ENCODE measurements around the gene GIMD1.
"Not testable (repeated sequence)": the region's sequence is repeated elsewhere in the genome, so short reads cannot be mapped to it uniquely, and the experiment has no call there.

The GIMD1 gene

DNA sequence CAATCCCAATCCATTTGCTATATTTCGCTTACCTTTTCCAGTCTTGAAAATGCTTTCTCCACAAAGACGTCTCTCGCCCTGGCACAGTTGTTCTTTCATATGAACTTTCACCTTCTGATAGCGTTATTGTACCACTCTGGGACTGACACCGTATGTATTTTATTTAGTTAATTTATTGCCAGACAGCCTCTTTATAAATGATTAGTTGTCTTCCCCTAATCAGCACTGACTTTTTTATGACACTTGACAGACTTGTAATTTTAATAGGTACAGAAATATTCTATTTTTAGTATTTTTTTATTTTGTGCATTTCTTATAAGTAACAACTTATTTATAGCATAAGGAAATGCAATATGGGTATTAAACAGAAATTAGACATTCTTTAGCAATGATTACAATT, at the start of gene GIMD1:
GIMD1 (minus strand) TSS at position 101 of the 400 bp plus-strand sequence. CDS start 1,343 bp downstream, outside the sequence.
- DNase-seq: no peak

DNA sequence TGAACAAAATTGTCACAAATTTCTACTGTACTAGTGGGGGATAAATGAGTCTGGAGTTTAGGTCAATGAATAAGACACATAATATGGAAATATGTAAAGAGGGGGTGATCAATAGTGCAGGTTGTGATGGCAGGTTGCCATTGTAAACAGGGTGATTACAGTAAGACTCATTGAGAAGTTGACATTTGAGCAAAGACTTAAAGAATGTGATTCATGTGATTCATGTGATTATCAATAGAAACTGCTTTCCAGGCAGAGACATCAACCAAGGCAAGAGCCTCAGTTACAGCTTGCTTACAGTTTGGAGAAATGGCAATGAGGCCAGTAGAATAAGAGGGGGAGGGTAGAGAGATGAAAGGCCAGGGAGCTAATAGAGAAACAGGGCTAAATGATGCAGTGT, 45.8 kb upstream of the GIMD1 start:
- no peak for DNase-seq

DNA sequence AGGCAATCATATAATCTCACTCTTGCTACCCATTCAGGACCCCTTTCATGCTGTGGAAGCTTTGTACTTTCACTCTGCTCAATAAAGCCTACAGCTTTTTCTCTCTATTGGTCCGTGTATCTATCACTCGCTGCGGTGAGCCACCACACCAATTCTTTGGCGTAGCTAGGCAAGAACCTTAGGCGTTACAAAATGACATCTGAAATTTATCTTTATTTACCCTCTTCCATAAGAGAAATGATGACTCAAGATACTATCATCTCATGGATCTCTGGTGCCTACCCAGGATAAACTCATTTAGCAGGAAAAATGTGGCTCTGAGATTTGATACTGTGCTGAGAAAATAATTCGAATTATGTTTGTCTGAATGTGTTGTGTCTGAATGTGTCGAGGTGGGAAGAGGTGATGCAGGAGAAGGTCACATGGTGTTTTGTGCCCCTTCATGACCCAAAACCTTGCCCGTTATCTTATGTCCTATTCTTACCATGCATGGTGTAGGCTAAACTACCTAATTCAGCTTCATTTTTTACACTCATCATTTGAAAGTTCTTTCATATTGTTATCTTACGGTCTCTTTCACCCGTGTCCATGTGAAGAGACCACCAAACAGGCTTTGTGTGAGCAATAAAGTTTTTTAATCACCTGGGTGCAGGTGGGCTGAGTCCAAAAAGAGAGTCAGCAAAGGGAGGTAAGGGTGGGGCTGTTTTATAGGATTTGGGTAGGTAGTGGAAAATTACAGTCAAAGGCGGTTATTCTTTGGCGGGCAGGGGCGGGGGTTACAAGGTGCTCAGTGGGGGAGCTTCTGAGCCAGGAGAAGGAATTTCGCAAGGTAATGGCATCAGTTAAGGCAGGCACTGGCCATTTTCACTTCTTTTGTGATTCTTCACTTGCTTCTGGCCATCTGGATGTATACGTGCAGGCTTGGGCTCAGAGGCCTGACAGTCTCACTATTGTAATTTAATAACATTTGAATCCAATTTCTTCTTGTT, 41.6 kb upstream of the GIMD1 start:
- no peak for DNase-seq

DNA sequence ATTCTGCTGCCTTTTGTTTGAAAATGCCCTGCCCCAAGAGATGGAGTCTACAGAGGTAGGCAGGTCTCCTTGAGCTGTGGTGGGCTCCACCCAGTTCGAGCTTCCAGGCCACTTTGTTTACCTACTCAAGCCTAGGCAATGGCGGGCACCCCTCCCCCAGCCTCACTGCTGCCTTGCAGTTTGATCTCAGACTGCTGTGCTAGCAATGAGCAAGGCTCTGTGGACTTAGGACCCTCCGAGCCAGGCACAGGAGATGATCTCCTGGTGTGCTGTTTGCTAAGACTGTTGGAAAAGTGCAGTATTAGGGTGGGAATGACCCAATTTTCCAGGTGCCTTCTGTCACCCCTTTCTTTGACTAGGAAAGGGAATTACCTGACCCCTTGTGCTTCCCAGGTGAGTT, 39.4 kb upstream of the GIMD1 start:
- not testable (repeated sequence) for DNase-seq

DNA sequence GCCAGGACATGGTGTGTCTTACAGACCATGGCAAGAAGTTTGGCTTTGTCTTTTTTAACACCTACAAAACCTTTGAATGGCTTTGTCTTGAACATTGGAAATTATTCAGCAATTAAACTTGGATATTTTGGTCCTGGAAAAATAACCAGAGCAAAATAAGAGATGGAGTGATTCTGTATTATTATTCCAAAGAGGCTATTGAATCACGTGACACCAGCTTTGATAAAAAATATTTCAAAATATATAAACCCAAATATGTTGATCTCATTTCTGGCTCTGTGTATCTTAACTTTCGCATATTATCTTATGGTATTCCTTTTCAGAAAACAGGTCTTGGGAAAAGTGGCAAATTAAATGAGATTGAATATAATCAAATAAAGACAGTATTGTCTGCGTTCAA, 32.6 kb upstream of the GIMD1 start:
- DNase-seq: no peak

DNA sequence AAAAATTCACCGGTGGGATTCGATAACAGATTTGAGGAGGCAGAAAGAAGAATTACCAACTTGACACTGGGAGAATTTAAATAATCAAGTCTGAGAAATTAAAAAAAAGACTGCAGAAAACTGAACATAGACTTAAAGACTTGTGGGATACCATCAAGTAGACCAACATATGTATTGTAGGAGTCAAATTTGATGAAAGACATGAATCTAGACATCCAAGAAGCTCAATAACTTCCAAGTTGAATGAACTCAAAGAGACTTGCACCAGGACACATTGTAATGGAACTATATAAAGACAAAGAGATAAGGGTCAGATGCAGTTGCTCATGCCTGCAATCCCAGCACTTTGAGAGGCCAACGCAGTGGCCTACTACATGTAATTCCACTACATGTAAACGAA, 30.3 kb upstream of the GIMD1 start:
- DNase-seq: not testable (repeated sequence)

DNA sequence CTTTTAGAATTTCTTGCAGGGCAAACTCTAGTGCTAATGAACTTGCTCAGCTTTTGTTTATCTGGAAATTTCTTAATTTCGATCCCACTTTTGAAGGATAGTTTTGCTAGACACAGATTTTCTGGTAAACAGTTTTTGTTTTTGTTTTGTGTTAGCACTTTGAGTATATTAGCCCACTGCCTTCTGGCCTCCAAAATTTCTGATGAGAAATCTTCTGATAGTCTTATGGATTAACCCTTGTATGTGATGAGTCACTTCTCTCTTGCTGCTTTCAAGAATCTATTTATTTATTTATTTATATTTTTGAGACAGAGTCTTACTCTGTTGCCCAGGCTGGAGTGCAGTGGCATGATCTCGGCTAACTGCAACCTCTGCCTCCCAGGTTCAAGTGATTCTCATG, 27.0 kb upstream of the GIMD1 start:
- DNase-seq: no peak

DNA sequence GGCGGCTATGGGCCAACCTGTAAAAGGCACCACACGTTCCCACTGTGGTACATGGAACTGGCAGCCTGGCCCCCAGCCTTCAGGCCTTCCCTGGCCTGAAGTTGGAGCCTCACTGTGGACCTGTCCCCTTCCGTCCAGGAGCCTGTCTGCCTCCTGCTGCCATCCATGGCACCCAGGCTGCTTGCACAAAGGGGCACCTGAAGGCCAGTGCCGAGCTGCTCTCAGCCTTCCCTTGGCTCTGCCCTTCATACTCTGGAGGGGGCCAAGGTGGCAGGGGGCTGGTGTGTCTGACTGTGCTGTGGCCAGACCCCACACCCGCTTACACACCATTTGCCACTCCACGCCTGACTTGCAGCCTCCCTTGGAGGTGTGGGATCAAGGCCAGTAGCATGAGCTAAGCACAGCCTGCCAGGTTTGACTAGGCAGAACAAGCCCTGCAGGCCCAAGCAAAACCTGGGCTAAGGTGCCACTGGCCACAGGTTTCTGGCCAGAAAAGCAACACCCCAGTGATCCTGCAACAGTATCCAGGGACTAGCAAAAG, 17.3 kb upstream of the GIMD1 start:
- no peak for DNase-seq

DNA sequence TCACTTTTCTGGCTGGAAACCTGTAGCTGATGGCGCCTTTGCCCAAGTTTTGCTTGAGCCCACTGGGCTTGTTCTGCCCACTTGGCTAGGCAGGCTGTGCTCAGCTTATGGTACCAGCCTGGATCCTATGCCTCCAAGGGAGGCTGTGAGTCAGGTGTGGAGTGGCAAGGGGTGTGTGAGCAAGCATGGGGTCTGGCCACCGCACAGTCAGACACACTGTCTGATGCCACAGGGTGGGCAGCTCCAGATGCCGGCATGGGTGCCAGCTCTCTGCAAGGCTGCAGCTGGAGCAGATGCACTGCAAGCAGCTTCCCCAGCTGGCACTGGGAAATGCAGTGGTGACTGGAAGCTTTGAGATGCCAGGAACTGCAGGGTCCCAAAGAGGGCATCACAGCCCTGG, 16.3 kb upstream of the GIMD1 start:
- no peak for DNase-seq

DNA sequence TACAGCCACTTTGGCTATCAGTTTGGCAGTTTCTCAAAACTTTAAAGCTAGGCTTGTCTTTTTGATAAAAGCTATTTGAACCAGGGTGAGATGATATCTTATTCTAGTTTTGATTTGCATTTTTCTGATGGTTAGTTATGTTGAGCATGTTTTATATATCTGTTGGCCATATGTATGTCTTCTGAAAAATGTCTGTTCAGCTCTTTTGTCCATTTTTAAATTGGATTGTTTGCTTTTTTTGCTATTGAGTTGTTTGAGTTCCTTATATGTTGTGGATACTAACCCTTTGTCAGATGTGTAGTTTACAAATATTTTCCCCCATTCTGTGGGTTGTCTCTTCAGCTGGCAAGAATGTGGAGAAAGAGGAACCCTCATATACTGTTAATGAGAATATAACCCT, 11.6 kb upstream of the GIMD1 start:
- no peak for DNase-seq

DNA sequence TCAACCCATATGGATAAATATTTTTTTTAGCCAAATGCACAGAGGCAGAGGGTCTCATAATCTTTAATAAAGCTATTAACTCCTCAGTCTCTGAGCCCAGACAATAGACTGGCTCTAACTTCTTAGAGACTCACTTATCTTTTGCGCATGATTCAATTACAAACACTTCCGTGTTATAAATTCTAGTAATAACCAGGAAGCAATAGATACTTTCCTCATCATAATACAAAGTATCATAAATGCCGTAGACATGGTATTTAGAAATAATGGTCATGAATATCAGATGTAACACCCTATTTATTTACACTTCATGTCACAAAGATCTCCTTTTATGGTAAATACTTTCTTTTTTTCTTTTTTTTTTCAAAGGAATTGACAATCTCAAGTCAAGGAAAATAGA, 4.4 kb upstream of the GIMD1 start:
- DNase-seq: no peak

DNA sequence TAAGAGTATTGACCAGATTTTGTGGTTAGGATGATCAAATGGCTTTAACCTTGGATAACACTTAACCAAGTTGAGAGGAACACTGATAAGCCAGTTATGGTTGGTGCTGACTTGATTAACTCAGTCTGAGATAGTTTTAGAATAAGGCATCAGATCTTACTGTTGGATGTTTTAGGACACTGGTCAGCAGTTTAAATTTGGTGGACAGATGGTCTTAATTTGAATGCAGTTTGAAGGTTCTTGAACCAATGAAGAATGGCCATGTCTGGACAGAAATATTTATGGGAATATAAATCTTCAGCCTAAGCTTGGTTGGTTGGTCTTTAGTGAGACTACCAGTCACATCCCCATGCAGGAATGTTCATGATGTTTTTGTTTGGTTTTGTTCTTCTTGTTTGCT, 2.6 kb upstream of the GIMD1 start:
- no peak for DNase-seq

DNA sequence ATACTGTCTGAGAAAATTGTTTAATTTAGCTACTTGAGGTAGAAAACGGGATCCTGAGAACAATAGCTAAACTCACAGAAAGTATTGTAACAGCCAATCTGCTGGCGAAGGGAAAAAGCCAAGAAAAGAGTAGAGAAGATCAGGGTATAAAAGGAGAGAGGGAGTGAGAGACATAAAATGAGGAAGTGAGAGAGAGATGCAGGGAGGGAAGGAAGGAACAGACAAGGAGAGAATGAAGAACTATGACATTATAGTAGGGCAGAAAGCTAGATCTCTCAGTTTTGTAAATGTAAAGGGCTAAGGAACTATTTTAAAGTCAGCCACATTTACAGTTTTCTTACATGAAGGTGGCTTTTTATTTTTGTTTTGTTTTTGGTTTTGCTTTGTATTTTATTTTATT, 1.6 kb upstream of the GIMD1 start:
- no peak for DNase-seq

DNA sequence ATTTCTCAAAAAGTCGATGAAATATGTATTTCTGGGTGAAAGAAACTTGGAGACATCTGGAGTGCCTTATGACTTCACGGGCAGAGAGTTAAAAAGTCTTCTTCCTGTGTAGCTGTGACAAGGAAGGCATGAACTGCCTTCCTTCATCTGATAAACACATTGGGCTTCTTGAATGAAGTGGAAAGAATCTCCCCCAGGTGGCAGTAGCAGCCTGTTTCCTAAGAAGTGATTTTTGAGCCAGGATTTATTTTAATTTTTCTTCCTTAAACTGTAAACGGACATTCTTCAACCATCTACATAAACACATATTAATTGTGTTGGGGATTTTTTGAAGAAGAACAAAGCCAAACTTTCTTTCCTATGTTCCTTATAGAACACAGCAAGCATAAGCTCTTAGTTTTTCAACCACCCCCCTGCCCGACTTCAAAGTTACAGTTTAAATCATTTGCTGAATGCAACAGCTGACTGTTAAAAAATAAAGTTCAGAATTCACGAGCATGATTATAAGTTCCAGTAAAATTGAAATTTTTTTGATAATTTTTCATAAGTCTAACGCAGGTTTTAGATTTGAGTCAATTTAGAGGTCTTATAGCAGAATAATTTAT, 980 bp upstream of the GIMD1 start:
- DNase-seq: no peak

DNA sequence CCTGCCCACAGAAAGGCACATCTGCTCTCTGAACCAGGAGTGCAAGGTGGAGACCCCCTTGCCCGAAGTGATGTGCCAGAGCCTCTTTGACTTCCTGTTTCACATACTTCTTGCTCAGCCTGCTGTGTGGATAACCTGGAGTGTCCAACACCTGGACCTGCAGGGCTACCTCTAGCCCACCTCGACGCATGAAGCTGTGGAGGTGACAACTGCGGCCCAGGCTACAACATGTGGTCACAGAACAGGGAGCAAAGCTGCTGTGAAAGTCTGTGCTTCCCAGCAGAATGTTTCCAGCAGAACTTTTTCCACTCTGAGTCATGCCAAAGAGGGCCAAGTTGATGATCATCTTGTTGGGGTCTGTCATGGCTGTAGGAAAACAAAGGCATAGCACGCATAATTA, 1.5 kb downstream of the GIMD1 start:
- no peak for DNase-seq

DNA sequence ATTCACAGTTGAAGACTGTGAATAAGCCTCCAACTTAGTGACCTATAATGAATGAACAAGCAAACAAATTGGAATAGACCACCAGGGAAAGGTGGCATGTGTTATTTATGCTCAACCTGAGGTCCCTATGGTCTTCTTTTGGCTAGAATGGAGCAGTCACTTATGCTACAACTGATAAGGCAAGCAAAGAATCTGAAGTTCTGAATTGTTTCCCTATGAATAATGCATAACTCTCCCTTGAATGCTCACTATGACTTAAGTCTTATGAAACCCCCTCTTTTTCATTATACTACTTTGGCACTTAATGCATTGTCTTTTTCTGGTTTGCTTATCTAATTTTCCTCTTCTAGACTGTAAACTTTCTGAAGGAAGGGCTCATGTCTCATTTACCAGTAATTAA, 2.6 kb downstream of the GIMD1 start:
- DNase-seq: no peak

DNA sequence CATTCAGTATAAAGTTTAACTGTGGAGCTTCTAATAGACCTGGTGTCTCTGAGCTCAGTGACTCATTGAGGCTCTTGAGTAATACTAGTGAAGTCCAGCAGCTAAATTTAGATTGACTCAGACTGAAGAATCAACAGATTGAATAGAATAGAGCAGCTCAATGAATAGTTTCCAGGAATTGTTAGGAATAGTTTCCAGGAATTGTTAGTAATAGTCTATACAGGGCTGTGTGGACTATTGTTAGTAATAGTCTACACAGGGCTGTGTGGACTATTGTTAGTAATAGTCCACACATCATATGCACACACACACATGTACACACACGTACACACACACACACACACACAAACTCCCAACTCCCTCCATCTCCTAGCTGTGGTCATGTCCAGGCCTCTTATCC, 3.0 kb downstream of the GIMD1 start:
- DNase-seq: no peak

DNA sequence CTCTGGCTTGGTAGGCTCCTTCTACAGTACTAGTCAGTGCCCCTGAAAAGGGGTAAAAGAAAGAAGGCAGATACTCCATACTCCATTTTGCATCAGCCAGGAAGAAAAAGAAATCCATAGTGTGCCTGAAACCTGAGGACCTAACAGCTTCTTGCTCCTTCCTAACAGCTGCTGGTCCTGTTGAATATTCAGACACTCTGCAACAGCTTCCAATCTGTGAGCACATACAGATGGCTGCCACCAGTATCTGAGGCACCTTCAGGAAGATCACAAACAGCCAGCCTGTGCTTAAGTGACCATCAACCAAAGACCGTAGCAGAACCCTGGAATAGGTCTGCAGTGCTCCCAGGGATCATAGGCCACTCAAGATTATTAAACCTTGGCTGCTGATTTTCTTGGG, 4.3 kb downstream of the GIMD1 start:
- DNase-seq: no peak

DNA sequence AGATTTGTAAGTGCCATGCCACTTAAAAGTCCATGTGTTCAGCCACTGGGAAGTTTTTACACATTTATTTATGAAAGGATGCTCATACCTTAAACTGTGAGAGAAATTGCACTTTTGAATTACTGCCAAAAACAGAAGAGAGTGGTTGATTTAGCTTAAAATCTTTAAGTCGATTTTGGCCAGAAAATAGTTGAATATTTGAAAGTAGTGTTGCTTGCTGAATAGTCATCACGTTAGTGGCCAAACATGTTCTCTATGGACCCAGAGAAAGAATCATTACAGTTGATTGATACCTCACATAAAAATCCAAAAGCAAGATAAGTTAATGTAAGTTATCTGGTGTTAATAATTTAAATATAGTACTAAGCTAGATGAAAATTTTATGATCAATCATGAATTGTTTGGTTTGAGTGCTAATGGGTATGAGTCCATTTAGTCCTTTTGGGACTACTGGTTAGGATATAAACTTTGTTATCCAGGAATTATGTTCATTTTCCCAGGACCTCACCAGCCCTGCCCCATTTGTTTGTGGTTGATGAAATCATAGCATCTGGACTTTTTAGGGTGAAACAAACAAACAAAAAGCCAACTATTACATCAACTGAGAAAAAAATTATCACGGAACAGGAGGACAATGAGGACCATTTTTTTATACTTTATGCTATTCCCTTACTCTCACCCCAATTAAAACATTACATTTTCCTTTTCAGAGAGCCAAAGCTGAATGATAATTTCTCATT, 6.3 kb downstream of the GIMD1 start:
- no peak for DNase-seq

DNA sequence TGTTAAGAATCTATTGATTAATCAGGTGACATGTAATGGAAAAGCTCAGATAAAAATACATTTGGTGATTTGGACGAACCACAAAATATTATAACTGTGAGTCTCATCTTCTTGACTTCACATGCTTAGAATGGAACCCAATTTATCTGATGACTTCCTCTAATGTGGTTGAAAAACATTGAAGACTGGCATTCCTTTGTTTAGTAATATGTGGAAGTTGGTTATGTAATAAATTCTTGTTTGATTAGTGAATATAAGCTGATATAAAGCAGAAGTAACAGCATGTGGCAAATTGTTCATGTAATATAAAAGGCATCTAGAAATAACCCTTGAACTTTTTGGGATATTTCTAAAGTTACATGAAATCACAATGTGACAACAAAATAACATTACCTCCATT, 9.7 kb downstream of the GIMD1 start:
- no peak for DNase-seq

DNA sequence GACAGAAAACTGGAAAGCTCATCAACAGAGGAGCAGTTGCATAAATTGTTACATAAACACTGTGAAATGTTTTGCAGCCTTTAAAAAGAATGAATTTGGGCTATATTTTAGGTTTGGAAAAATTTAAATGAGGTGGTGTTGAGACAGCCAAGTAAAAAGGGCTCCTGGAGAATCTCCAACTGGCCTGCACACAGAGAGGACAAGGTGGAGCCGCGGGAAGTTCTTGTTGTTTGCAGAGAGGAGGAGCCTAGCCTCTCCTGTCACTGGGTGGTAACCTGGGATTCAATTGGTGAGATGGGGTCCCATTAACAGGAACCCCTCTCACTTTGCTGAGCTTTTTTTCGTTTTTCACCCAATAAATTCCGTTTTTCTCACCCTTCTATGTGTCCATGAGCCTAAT, 13.4 kb downstream of the GIMD1 start:
- DNase-seq: no peak

DNA sequence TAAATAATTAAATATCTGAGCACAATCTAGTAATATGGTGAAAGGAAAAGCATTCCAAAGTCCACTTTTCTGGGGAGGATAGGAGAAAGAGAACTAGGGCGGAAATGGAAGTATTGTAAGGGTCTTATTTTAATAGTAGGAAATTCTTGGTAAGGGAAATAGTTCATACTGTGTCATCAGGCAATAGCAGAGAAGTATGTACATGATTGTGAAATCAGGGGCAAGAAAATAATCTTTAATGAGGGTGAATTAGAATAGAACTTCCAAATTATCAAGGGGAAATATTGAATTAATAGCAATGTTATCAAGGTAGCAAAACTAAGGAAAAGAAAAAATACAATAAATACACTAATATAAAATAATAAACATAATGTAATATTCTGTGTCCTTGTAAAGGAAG, 14.8 kb downstream of the GIMD1 start:
- no peak for DNase-seq

DNA sequence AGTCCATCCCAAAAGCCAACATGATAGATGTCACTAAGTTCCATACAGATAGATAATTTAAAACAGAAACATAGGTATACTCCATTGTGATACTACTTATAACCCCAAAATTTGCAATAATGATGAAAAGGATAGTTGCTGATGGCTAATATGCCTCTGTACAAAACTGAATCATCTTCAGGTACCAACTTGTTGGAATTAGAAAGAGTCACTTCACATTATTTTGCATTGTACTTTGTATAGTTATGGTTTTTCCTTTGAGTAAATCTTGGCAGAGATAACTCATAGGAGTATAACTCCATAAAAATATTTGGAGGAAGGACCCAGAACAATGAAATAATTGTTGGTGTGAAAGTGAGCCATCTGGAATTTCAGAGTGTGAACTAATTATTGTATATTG, 17.6 kb downstream of the GIMD1 start:
- DNase-seq: no peak

DNA sequence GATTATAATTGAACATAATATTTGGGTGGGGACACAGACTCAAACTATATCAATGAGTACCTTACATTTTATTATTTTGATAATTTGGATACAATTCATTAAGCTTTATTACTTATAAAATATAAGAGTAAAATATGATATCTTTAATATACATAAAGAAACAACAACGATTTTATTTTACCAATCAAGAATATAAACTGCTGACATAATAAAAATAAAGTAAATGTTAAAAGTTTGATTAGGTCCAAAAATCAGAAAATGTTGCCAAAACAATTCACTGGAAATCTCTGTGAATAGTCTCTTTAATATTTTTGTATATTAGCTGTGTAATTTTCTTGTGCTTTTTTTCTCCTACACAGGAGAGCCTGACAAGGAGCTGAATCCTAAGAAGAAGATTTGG, 21.4 kb downstream of the GIMD1 start:
- DNase-seq: no peak

Measured in activated naive CD4-positive, alpha-beta T cell treated with Interleukin-2 at 50 U/mL for 16 hours (primary cell).